Hepatocyte (in vitro differentiated cells): ENCODE measurements around the gene ATP8A2. TPM values are rescaled to one million over a fixed set of nuclear protein-coding genes. Genes with fewer than 3 reads are reported as not detected.

ENCODE experiments used
- DNase-seq: peaks from one replicate; pipeline ENCODE4 v3.0.0-alpha.2; 2016; ENCODE audit warnings: low spot score
- H2AFZ ChIP-seq: fragments of 200-600 bp; sonication (generic); 2 replicates; pipeline ENCODE4 v1.6.0; 2016; ENCODE audit warnings: antibody characterized with exemption, mild to moderate bottlenecking
- H3K27ac ChIP-seq: fragments of 200-600 bp; sonication (generic); 2 replicates; pipeline ENCODE4 v1.5.1; 2016; ENCODE audit warnings: mild to moderate bottlenecking
- H3K27me3 ChIP-seq: fragments of 200-600 bp; sonication (generic); 2 replicates; pipeline ENCODE4 v1.6.1; 2016
- H3K36me3 ChIP-seq: fragments of 200-600 bp; sonication (generic); replicated peaks from 2 replicates; pipeline ENCODE4 v1.5.1; 2016; ENCODE audit warnings: low read depth; ENCODE audit not compliant: insufficient read depth
- H3K4me1 ChIP-seq: fragments of 200-600 bp; sonication (generic); 2 replicates; pipeline ENCODE4 v1.5.1; 2016; ENCODE audit warnings: mild to moderate bottlenecking, moderate library complexity; ENCODE audit not compliant: insufficient read depth
- H3K4me2 ChIP-seq: fragments of 200-600 bp; sonication (generic); 2 replicates; pipeline ENCODE4 v1.6.0; 2016
- H3K4me3 ChIP-seq: fragments of 200-600 bp; sonication (generic); 2 replicates; pipeline ENCODE4 v1.5.1; 2016; ENCODE audit warnings: mild to moderate bottlenecking
- H3K79me2 ChIP-seq: fragments of 200-600 bp; sonication (generic); 2 replicates; pipeline ENCODE4 v1.6.0; 2017; ENCODE audit warnings: mild to moderate bottlenecking
- H3K9me2 ChIP-seq: fragments of 200-600 bp; sonication (generic); replicated peaks from 2 replicates; pipeline ENCODE4 v1.6.0; 2017; ENCODE audit warnings: mild to moderate bottlenecking; ENCODE audit not compliant: insufficient read depth
- H3K9me3 ChIP-seq: fragments of 200-600 bp; sonication (generic); 2 replicates; pipeline ENCODE4 v1.5.1; 2016; ENCODE audit warnings: low read depth, mild to moderate bottlenecking
- H4K20me1 ChIP-seq: fragments of 200-600 bp; sonication (generic); 2 replicates; pipeline ENCODE4 v1.6.0; 2016; ENCODE audit warnings: mild to moderate bottlenecking; ENCODE audit not compliant: insufficient read depth, poor library complexity, severe bottlenecking
- EZH2 ChIP-seq: fragments of 200-600 bp; sonication (generic); IDR thresholded peaks from 2 replicates; pipeline ENCODE4 v1.6.1; 2016; ENCODE audit warnings: antibody characterized with exemption, mild to moderate bottlenecking, borderline replicate concordance
- EZH2phosphoT487 ChIP-seq: fragments of 200-600 bp; sonication (generic); IDR thresholded peaks from one replicate; pipeline ENCODE4 v1.6.1; 2018; ENCODE audit warnings: antibody characterized with exemption, mild to moderate bottlenecking, low read depth, moderate library complexity; ENCODE audit not compliant: unreplicated experiment, severe bottlenecking
- WGBS: methylation state at CpG from one replicate; pipeline ENCODE4 v1.1.6; 2016; ENCODE audit warnings: low lambda C conversion rate; ENCODE audit errors: missing lambda C conversion rate; 5-methylcytosine and 5-hydroxymethylcytosine counted together
- polyA plus RNA-seq: library from polyadenylated mRNA; unstranded; fragments of >200 nt; fragmentation: Nextera tagmentation; extraction: Ambion mirVana; gene quantifications from 2 replicates; pipeline ENCODE4 v1.2.1, GENCODE V29; 2016
- total RNA-seq: library from RNA; depleted of rRNA; stranded (reverse); fragments of >200 nt; gene quantifications from 2 replicates; pipeline ENCODE4 v1.2.3, GENCODE V29; 2014
- TF ChIP-seq, protein P1 (sequence below): fragments of 200-600 bp; sonication (generic); IDR thresholded peaks from 2 replicates; pipeline ENCODE4 v1.5.1; 2016; ENCODE audit warnings: antibody characterized with exemption, mild to moderate bottlenecking; ENCODE audit not compliant: poor library complexity

ATP8A2 gene
- total and polyA plus RNA-seq, 2 experiments from 2014 or later, result 2.1 to 3.1 TPM

GRCh38 chr13:25890671-25891212 lies 519.0 kb downstream of the ATP8A2 start:
- no peak overlapping the region for H3K4me2 ChIP-seq
- WGBS, result 50% methylated on average over 4 of the region's 4 CpGs
- H3K9me2 ChIP-seq, result no peaks in the 10 kb centered on the region
- no peaks in the 10 kb centered on the region for H3K36me3 ChIP-seq
- no peaks in the 10 kb centered on the region for H3K9me3 ChIP-seq
- H3K27me3 ChIP-seq, result no peaks in the 10 kb centered on the region
- no peaks in the 10 kb centered on the region for H3K4me1 ChIP-seq
- no peak overlapping the region for H2AFZ ChIP-seq
- no peak overlapping the region for H3K4me3 ChIP-seq
- H3K79me2 ChIP-seq, result no peaks in the 10 kb centered on the region
- TF ChIP-seq EZH2phosphoT487, result no peak
- no peak for TF ChIP-seq EZH2
- TF ChIP-seq, protein P1, sequence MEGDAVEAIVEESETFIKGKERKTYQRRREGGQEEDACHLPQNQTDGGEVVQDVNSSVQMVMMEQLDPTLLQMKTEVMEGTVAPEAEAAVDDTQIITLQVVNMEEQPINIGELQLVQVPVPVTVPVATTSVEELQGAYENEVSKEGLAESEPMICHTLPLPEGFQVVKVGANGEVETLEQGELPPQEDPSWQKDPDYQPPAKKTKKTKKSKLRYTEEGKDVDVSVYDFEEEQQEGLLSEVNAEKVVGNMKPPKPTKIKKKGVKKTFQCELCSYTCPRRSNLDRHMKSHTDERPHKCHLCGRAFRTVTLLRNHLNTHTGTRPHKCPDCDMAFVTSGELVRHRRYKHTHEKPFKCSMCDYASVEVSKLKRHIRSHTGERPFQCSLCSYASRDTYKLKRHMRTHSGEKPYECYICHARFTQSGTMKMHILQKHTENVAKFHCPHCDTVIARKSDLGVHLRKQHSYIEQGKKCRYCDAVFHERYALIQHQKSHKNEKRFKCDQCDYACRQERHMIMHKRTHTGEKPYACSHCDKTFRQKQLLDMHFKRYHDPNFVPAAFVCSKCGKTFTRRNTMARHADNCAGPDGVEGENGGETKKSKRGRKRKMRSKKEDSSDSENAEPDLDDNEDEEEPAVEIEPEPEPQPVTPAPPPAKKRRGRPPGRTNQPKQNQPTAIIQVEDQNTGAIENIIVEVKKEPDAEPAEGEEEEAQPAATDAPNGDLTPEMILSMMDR, result no peak
- no peak overlapping the region for H3K27ac ChIP-seq
- DNase-seq, result no peak
- no peaks in the 10 kb centered on the region for H4K20me1 ChIP-seq

DNA sequence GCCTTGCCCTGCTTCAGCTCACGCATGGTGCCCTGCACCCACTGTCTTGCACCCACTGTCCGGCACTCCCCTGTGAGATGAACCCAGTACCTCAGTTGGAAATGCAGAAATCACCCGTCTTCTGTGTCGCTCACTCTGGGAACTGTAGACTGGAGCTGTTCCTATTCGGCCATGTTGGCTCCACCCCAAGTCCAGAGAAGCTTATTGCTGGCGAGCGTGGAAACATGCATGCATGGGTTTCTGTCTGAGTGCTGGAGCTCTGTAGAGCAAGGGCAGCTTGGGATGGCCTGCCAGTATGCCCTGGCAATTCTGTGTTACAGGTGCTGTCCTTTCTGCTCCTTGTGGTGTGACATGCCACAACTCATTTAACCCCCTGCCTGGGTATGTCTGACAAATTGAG lies 527.2 kb downstream of the ATP8A2 start:
- no peak overlapping the region for H3K4me3 ChIP-seq
- peaks cover 4% of the 10 kb centered on the region for H3K9me3 ChIP-seq
- no peaks in the 10 kb centered on the region for H3K27me3 ChIP-seq
- no peak overlapping the region for H3K27ac ChIP-seq
- no peaks in the 10 kb centered on the region for H3K4me1 ChIP-seq
- DNase-seq, result no peak
- no peaks in the 10 kb centered on the region for H4K20me1 ChIP-seq
- H3K4me2 ChIP-seq, result no peak overlapping the region
- WGBS, result 95% methylated on average over 7 of the region's 7 CpGs
- TF ChIP-seq, protein P1, result no peak
- TF ChIP-seq EZH2 (no peak), EZH2phosphoT487 (no peak)
- no peak overlapping the region for H2AFZ ChIP-seq
- no peaks in the 10 kb centered on the region for H3K79me2 ChIP-seq
- no peaks in the 10 kb centered on the region for H3K36me3 ChIP-seq
- H3K9me2 ChIP-seq, result no peaks in the 10 kb centered on the region

DNA sequence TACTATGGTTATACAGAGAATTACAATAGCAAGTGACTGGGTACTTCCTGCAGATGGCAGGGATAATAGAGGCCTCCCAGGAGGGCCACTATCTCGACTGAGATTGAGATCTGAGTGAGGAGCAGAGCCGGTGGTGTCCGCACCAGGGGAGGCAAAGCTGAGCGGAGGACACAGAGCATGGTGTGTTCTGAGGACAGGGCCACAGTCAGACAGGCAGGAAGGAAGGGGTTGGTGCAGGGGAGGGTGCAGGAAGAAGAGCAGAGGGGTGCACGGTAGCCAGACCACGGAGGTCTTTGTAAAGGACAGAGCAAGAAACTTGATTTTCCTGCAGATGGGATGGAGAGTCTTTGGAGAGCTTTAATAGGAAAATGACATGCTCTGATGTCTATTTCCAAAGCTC lies 527.7 kb downstream of the ATP8A2 start:
- Histone ChIP-seq H3K27me3 (no peaks in the 10 kb centered on the region), H4K20me1 (no peaks in the 10 kb centered on the region), H3K9me3 (peaks cover 4% of the 10 kb centered on the region), H3K36me3 (no peaks in the 10 kb centered on the region), H3K4me2 (no peak overlapping the region), H3K4me3 (no peak overlapping the region), H3K9me2 (no peaks in the 10 kb centered on the region), H2AFZ (no peak overlapping the region), H3K27ac (no peak overlapping the region), H3K4me1 (no peaks in the 10 kb centered on the region), H3K79me2 (no peaks in the 10 kb centered on the region)
- TF ChIP-seq EZH2 (no peak), EZH2phosphoT487 (no peak)
- TF ChIP-seq, protein P1, result no peak
- DNase-seq, result no peak
- WGBS, result 95% methylated on average over 6 of the region's 6 CpGs

DNA sequence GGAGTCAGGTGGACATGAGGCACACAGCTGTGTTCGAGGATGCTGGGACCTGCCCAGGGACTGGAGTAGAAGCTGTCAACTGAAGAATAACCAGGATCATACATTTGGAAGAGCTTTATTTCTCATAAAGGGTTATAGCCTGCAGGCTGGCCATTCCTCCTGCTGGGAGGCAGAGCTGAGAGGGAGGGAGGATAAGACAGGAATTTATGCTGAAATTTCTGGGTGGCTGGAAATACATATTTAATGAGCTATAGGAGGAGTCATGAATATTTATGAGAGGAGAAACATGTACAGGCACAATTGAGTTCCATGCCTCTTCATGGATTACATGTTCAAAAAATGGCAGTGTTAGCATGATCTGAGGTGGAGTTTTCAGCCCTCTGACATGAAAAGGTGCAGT lies 528.2 kb downstream of the ATP8A2 start:
- no peak overlapping the region for H3K27ac ChIP-seq
- no peaks in the 10 kb centered on the region for H3K27me3 ChIP-seq
- H3K4me1 ChIP-seq, result no peaks in the 10 kb centered on the region
- H3K79me2 ChIP-seq, result no peaks in the 10 kb centered on the region
- H4K20me1 ChIP-seq, result no peaks in the 10 kb centered on the region
- 100% methylated on average over 1 of the region's 1 CpG for WGBS
- DNase-seq, result no peak
- H3K4me3 ChIP-seq, result no peak overlapping the region
- TF ChIP-seq, protein P1, result no peak
- TF ChIP-seq EZH2phosphoT487 (no peak), EZH2 (no peak)
- no peaks in the 10 kb centered on the region for H3K36me3 ChIP-seq
- peaks cover 4% of the 10 kb centered on the region for H3K9me3 ChIP-seq
- H3K4me2 ChIP-seq, result no peak overlapping the region
- no peak overlapping the region for H2AFZ ChIP-seq
- H3K9me2 ChIP-seq, result no peaks in the 10 kb centered on the region
